ENCODE measurements around the gene OR6C3. TPM values are rescaled to one million over a fixed set of nuclear protein-coding genes. Genes with fewer than 3 reads are reported as not detected.
"Not testable (repeated sequence)": the region's sequence is repeated elsewhere in the genome, so short reads cannot be mapped to it uniquely, and the experiment has no call there.

The OR6C3 gene
- total RNA-seq, 4 donors from 2014 or later, result not detected

DNA sequence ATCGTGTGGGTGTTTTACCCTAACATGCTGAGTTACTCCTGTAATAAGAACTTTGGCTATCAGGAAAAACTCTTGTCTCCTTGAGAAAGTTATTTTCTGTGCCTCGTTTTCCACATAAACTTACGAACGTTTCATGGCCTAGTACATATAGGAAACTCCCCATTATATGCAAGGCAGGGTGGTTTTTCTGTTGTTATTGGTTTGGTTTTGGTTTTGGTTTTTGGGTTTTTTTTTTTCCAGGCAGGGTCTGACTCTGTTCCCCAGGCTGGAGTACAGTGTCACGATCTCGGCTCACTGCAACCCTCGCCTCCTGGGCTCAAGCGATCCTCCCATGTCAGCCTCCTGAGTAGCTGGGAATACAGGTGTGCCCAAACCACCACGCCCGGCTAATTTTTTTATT lies 5.5 kb downstream of the OR6C3 start:
- TF ChIP-seq, protein P1, sequence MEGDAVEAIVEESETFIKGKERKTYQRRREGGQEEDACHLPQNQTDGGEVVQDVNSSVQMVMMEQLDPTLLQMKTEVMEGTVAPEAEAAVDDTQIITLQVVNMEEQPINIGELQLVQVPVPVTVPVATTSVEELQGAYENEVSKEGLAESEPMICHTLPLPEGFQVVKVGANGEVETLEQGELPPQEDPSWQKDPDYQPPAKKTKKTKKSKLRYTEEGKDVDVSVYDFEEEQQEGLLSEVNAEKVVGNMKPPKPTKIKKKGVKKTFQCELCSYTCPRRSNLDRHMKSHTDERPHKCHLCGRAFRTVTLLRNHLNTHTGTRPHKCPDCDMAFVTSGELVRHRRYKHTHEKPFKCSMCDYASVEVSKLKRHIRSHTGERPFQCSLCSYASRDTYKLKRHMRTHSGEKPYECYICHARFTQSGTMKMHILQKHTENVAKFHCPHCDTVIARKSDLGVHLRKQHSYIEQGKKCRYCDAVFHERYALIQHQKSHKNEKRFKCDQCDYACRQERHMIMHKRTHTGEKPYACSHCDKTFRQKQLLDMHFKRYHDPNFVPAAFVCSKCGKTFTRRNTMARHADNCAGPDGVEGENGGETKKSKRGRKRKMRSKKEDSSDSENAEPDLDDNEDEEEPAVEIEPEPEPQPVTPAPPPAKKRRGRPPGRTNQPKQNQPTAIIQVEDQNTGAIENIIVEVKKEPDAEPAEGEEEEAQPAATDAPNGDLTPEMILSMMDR (IDR thresholded peaks at IDR 0.05), result no peak
- ATAC-seq (ENCODE audit: low FRiP score) (no peak), DNase-seq (ENCODE audit: low spot score) (no peak)

GRCh38 chr12:55355338-55355737 lies 24.8 kb downstream of the OR6C3 start:
- ATAC-seq (ENCODE audit: low FRiP score); DNase-seq (ENCODE audit: low spot score): not testable (repeated sequence)

DNA sequence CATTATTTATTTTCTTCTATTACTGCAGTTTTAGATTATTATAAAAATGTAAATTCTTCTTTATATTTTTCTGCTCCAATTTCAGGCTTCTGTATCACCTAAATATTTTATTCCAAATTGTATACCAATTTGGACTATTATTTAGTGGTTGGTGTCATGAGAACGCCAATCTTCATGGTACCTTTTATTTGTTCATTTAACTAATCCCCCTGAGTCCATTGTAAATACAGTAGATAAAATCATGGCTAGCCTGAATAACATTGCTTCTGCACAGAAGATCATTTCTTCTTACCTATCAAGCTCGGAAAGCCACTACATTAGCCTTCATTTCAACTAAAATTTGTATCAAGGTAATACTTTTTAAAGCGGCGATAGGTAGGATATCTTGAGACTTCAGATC lies 32.1 kb downstream of the OR6C3 start, which contains the start of gene OR6C75:
Gene OR6C75 (plus strand): TSS at position 301 of the 400 bp plus-strand sequence. CDS start 2,136 bp downstream, outside the sequence.
- DNase-seq (ENCODE audit: low spot score) (no peak), ATAC-seq (ENCODE audit: low FRiP score) (no peak)
- TF ChIP-seq, protein P1 (IDR thresholded peaks at IDR 0.05), result no peak

DNA sequence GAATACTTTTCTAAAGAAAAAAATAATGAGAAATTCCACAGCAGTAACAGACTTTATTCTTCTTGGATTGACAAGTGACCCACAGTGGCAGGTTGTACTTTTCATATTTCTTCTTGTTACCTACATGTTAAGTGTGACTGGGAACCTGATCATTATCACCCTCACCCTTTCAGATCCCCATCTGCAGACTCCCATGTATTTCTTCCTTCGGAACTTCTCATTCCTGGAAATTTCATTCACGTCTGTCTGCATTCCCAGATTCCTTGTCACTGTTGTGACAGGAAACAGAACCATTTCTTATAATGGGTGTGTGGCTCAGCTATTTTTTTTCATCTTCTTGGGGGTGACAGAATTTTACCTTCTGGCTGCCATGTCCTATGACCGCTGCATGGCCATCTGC lies 34.5 kb downstream of the OR6C3 start:
- TF ChIP-seq, protein P1 (IDR thresholded peaks at IDR 0.05), result no peak
- no peak for ATAC-seq (ENCODE audit: low FRiP score)
- no peak for DNase-seq (ENCODE audit: low spot score)

DNA sequence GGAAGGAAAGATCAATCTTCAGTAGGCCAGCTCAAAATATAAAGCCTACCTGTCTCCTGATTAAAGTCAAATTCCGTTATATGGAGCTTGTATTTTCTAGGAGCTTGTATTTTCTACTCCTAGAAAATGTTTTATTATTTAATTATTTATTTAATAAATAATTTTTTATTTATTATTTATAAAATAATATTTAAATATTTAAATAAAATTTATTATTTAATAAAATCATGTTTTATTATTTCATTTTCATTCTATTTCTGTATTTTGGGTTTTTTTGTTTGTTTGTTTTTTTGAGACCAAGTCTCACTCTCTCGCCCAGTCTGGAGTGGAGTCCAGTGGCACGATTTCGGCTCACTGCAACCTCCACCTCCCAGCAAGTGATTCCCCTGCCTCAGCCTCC lies 42.0 kb downstream of the OR6C3 start:
- TF ChIP-seq, protein P1 (IDR thresholded peaks at IDR 0.05), result no peak
- ATAC-seq (ENCODE audit: low FRiP score), result no peak
- no peak for DNase-seq (ENCODE audit: low spot score)

Other genes with a start within 250 kb of the OR6C3 start
- not detected for gene OR9K2, start 204.3 kb upstream of the OR6C3 start, total RNA-seq
- gene OR10A7, start 109.7 kb upstream of the OR6C3 start, total RNA-seq, result not detected
- gene OR6C74, start 86.1 kb upstream of the OR6C3 start, total RNA-seq, result not detected
- not detected for gene OR6C6, start 34.2 kb upstream of the OR6C3 start, total RNA-seq
- not detected for gene OR6C1, start 16.4 kb upstream of the OR6C3 start, total RNA-seq
- gene OR6C75, start 32.2 kb downstream of the OR6C3 start, total RNA-seq, result not detected
- gene OR6C65, start 69.8 kb downstream of the OR6C3 start, total RNA-seq, result not detected
- not detected for gene OR6C76, start 95.5 kb downstream of the OR6C3 start, total RNA-seq
- not detected for gene OR6C2, start 113.3 kb downstream of the OR6C3 start, total RNA-seq
- gene OR6C70, start 139.4 kb downstream of the OR6C3 start, total RNA-seq, result not detected
- gene OR6C68, start 161.6 kb downstream of the OR6C3 start, total RNA-seq, result not detected
- not detected for gene OR6C4, start 218.9 kb downstream of the OR6C3 start, total RNA-seq
- gene OR2AP1, start 241.7 kb downstream of the OR6C3 start, total RNA-seq, result not detected